ENCODE data around the gene ZNF618.

The ZNF618 gene

GRCh38 chr9:114002271-114002985 lies 126.3 kb downstream of the ZNF618 start:
- DNase-seq (ENCODE audit: low read depth in 2 of 2), result no peak

DNA sequence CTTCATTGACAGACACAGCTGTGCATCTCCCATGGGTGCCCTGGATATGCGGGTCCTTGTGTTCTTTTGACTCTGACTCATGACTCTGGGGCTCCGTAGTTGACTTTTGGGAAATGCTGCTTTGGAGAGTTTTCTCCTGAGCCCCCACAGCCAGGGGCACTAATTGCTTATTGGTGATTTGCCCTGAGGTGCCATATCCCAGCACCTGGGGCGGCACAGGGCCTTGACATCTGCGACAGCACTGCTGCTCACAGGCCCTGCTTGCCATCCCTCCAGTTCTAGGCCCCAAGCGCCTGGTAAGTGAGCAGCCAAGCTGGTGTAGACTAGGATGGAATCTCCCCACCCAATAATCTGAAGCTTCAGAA lies 126.9 kb downstream of the ZNF618 start:
- DNase-seq (ENCODE audit: low read depth in 2 of 2), result no peak

DNA sequence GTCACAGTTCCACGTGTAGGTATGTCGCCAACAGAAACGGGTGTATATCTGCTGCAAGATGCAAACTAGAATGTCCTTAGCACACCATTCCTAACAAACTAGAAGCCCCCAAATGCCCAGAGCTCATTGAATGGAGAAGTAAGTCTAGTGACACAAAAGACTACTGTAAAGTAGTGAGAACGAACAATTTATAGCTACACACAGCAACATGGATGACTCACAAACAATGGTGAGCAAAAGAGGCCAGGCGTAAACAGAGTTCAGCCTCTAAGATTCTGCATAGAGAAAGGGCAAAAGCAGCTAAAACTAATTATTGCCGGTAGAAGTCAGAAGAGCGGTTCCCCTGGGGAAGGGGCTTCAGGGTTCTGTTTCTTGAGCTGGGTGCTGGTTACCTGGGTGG lies 127.2 kb downstream of the ZNF618 start:
- DNase-seq (ENCODE audit: low read depth in 2 of 2), result no peak

DNA sequence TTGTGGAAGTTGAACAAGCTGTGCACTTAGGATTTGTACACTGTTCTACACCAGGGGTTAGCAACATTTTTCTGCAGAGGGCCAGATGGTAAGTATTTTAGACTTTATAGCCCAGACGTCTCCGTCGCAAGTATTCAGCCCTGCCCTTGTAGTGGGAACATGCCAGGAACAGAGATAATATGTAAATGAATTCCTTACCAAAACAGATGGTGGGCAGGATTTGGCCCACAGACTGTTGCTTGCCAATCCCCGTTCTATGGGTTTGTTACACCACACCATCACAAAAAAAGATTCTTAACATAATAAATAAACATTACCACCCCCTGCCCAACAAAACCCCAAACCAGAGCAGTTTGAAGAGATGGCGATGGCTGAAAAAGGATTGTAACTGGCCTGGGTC lies 127.6 kb downstream of the ZNF618 start:
- no peak for DNase-seq (ENCODE audit: low read depth in 2 of 2)

DNA sequence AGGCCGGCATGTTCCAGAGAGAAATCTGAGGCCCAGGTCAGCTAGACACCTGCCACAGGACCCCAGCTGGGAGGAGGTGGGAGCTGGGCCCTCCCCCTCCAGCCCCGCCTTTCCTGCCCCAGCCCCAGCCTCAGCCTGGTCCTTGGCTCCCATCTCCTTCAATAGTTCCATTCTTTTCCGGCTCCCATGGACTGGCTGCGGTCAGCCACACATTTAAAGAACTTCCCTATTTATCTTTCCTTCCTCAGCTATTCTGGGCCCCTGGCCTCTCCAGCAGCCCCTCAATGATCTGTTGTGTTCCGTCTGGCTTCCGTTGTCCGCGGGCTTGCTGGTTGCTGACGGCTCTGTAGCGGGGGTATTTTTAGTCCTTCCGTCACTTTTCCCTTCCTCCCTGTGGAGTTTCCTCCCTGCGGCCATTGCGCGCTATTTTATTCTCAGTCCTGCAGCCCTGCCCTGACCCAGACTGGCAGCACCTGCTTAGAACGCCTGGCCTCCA lies 128.2 kb downstream of the ZNF618 start:
- DNase-seq (ENCODE audit: low read depth in 2 of 2), result no peak

- no peak for DNase-seq (ENCODE audit: low read depth in 2 of 2)
These were observed 129.5 kb downstream of the ZNF618 start for GRCh38 chr9:114005371-114006154.

DNA sequence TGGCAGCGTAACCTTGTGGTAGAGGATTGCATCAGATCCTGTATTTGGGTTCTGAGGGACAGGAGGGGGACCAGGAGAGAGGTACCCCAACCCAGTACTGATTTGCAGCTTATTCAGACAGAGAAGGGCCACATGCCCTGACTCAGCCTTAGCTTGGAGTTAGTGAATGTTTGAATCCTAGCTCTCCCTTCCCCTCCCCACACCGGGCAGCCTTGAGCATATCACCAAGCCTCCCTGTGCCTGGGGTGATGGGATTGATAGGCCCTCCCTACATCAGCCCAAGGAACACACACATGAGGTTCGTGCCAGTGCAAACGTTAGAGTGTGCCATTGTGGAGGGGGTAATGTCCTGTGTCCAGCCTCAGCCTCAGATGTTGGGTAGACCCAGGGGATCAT lies 130.0 kb downstream of the ZNF618 start:
- no peak for DNase-seq (ENCODE audit: low read depth in 2 of 2)

DNA sequence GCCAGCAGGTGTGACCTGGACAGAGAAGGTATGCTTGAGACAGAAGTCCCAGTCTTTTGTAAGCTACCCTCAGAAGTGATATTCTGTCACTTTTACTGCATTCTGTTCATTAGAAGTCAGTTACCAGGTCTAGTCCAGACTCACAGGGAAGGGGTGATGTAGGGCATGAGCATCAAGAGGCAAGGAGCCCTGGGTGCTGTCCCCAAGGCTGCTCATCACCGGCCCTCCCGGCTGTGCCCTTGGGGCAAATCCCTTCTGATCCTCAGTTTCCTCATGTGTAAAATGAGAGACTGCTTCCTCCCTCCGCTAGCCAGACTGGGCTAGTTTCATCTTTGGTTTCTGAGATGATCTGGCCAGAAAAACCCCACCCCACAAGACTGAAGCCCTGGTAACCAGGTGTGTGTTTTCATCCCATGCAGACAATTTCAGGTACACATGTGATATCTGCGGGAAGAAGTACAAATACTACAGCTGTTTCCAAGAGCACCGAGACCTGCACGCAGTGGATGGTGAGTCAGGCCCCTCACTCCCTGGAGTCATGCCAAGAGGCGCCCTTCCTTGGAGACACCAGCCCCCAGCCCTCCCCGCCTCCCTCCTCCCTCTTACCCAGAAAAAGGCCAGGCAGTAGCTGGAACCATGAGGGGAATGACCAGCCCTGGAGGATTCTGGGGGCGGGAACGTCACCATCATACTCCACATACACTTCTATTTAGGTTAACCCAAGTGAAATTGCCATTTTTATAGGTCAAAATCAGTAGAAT lies 131.0 kb downstream of the ZNF618 start:
- no peak for DNase-seq (ENCODE audit: low read depth in 2 of 2)

GRCh38 chr9:114007991-114008666 lies 132.0 kb downstream of the ZNF618 start:
- DNase-seq (ENCODE audit: low read depth in 2 of 2), result no peak

- DNase-seq (ENCODE audit: low read depth in 2 of 2), result no peak
These were observed 132.7 kb downstream of the ZNF618 start for GRCh38 chr9:114008667-114009410.

- no peak for DNase-seq (ENCODE audit: low read depth in 2 of 2)
These were observed 135.2 kb downstream of the ZNF618 start for GRCh38 chr9:114011313-114011712.

- no peak for DNase-seq (ENCODE audit: low read depth in 2 of 2)
These were observed 136.0 kb downstream of the ZNF618 start for GRCh38 chr9:114012126-114012525.

- DNase-seq (ENCODE audit: low read depth in 2 of 2), result no peak
These were observed 137.9 kb downstream of the ZNF618 start for GRCh38 chr9:114014044-114014443.

DNA sequence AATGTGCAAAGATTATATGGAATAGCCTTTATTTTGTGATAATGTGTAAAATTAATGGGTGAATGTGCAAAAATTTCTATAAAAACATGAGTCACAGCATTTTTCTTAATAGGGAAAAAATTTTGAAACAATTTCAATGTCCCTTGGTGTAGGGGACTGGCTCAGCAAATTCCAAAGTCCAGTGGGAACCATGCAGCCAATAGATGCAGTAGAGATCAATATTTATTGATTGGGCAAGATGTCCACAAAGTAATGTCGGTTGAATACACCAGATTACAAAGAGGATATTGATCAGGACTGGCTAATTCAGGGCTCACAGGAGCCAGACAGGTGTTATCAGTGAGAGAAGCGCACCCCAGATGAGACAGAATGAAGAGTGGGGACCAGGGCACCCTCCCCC lies 139.5 kb downstream of the ZNF618 start:
- no peak for DNase-seq (ENCODE audit: low read depth in 2 of 2)

GRCh38 chr9:114016101-114016500 lies 140.0 kb downstream of the ZNF618 start:
- DNase-seq (ENCODE audit: low read depth in 2 of 2), result no peak

- no peak for DNase-seq (ENCODE audit: low read depth in 2 of 2)
These were observed 140.7 kb downstream of the ZNF618 start for GRCh38 chr9:114016629-114017423.

- no peak for DNase-seq (ENCODE audit: low read depth in 2 of 2)
These were observed 141.9 kb downstream of the ZNF618 start for GRCh38 chr9:114017741-114018715.

DNA sequence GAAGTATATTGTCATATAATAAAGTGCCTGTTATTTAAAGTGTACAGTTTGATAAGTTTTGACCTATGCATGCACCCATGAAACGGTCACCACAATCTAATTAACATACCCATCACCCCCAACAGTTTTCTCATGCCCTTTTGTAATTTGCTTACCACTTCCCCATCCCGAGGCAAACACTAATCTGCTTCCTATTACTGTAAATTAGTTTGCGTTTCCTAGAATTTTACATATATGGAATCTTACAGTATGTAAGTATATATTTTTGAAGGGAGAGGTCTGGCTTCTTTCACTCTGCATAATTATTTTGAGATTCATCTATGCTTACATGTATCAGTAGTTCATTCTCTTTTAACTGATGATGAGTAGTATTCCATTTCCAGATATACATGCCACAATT lies 145.5 kb downstream of the ZNF618 start:
- no peak for DNase-seq (ENCODE audit: low read depth in 2 of 2)

GRCh38 chr9:114023961-114024360 lies 147.9 kb downstream of the ZNF618 start:
- DNase-seq (ENCODE audit: low read depth in 2 of 2), result no peak
